HFF-Myc (cell line): ENCODE measurements around the gene SPIRE1.

Experiments used
- DNase-seq: peaks from one replicate; pipeline ENCODE4 v3.0.0-alpha.2; 2011; ENCODE audit warnings: low read depth; ENCODE audit errors: extremely low read depth
- H3K4me3 ChIP-seq: replicated peaks from 2 replicates; pipeline ENCODE4 v1.5.1; 2011; ENCODE audit warnings: low read depth, mild to moderate bottlenecking, control low read depth, low read length
- CTCF ChIP-seq: IDR thresholded peaks from 2 replicates; pipeline ENCODE4 v1.5.1; 2012; ENCODE audit warnings: mild to moderate bottlenecking, low read depth, low read length, control low read depth; ENCODE audit errors: missing control alignments

Gene SPIRE1

GRCh38 chr18:12658426-12659138, 675 bp upstream of the SPIRE1 start:
- DNase-seq = no peak
- H3K4me3 ChIP-seq = peak overlapping the region; percentile 77
- no peak for TF ChIP-seq CTCF

GRCh38 chr18:12656938-12657683, 796 bp downstream of the SPIRE1 start:
- no peak for TF ChIP-seq CTCF
- peak overlapping the region; percentile 77 for H3K4me3 ChIP-seq
- DNase-seq = no peak

GRCh38 chr18:12656605-12656937, 1.3 kb downstream of the SPIRE1 start:
- DNase-seq = no peak
- TF ChIP-seq CTCF = no peak
- H3K4me3 ChIP-seq = peak overlapping the region; percentile 77

GRCh38 chr18:12654971-12655370, 2.9 kb downstream of the SPIRE1 start:
- no peak overlapping the region for H3K4me3 ChIP-seq
- no peak for DNase-seq
- TF ChIP-seq CTCF = no peak

- DNase-seq = no peak
- no peak for TF ChIP-seq CTCF
- no peak overlapping the region for H3K4me3 ChIP-seq
Observed at GRCh38 chr18:12652861-12653401, 5.0 kb downstream of the SPIRE1 start.

GRCh38 chr18:12651651-12652050, 6.3 kb downstream of the SPIRE1 start:
- no peak overlapping the region for H3K4me3 ChIP-seq
- no peak for DNase-seq
- TF ChIP-seq CTCF = no peak
